WI38 (cell line): ENCODE measurements around the gene NR2F6.

ENCODE experiments used
- H3K4me3 ChIP-seq: 2 replicates; pipeline ENCODE4 v1.5.1; 2011; ENCODE audit warnings: low read depth, mild to moderate bottlenecking, control low read depth, low read length
- CTCF ChIP-seq: IDR thresholded peaks from 2 replicates; pipeline ENCODE4 v1.5.1; 2012; ENCODE audit warnings: low read depth, mild to moderate bottlenecking, control low read depth, low read length

Gene NR2F6

GRCh38 chr19:17202713-17203112, 43.0 kb downstream of the NR2F6 start:
- no peak for TF ChIP-seq CTCF
- H3K4me3 ChIP-seq: no peak overlapping the region

DNA sequence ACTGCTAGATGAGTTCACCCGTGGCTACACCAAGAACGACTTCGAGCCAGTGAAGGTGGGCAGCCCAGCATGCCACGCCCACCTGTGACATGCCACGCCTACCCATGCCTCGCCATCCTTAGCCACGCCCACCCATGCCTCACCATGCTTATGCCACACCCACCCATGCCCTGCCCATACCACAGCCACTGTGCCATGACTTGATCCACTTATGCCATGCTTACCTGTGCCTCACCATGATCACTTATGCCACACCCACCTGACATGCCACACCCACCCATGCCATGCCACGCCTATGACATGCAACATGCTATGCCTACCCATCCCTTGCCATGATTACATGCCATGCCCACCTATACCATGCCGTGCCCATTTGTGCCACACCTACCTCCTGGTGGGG, 43.5 kb downstream of the NR2F6 start:
- H3K4me3 ChIP-seq: no peak overlapping the region
- no peak for TF ChIP-seq CTCF

GRCh38 chr19:17200408-17201079, 45.2 kb downstream of the NR2F6 start:
- H3K4me3 ChIP-seq: no peak overlapping the region
- TF ChIP-seq CTCF: no peak

DNA sequence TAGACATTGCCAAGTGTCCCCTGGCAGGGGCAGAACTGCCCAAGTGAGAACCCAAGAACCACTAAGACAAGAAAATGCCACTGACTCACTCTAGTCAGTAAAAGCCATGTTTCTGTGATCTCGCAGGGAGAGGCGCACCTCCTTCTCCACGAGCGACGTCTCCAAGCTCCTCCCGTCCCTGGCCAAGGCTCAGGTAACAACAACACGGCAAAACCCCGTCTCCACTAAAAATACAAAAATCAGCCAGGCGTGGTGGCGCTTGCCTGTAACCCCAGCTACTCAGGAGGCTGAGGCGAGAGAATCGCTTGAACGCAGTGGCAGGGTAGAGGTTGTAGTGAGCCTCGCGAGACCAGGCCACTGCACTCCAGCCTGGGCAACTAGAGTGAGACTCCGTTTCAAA, 48.1 kb downstream of the NR2F6 start:
- H3K4me3 ChIP-seq: no peak overlapping the region
- TF ChIP-seq CTCF: no peak

DNA sequence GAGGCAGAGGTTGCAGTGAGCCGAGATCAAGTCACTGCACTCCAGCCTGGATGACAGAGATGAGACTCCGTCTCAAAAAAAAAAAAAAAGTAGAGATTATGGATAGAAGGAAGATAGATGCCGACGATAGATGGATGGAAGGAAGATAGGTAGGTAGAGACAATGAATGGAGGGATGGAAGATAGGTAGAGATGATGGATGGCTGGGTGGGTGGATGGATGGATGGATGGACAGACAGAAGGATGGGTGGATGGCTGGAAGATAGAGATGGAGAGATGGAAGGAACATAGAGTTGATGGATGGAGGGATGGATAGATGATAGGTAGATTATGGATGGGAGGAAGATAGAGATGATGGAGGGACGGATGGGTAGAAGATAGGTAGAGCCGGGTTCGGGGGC, 49.1 kb downstream of the NR2F6 start:
- no peak overlapping the region for H3K4me3 ChIP-seq
- no peak for TF ChIP-seq CTCF

- no peak for TF ChIP-seq CTCF
- no peak overlapping the region for H3K4me3 ChIP-seq
These were observed 50.6 kb downstream of the NR2F6 start for GRCh38 chr19:17195106-17195505.

DNA sequence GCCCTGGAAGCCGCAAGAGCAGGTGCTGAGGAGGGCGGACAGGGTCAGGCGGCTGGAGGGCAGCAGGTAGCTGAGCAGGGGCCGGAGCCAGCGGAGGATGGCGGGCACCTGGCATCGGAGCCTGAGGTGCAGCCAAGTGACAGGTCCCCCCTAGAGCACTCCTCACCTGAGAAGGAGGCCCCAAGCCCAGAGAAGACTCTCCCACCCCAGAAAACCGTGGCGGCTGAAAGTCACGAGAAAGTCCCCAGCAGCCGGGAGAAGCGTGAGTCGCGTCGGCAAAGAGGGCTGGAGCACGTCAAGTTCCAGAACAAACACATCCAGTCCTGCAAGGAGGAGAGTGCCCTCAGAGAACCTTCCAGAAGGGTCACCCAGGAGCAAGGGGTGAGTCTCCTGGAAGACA, 51.1 kb downstream of the NR2F6 start:
- no peak overlapping the region for H3K4me3 ChIP-seq
- no peak for TF ChIP-seq CTCF
